Liver (tissue), 9 donors: ENCODE measurements around the gene PEMT. TPM values are rescaled to one million over a fixed set of nuclear protein-coding genes. Genes with fewer than 3 reads are reported as not detected.
A peak's percentile ranks its signal among the peaks of the same experiment; 100 is the strongest.

Experiments used
- DNase-seq: peaks from one replicate; pipeline ENCODE4 v3.0.0-alpha.2; 2017; ENCODE audit warnings: low spot score
- H3K27ac ChIP-seq, 2 donors: one replicate each; pipeline ENCODE4 v1.7.0; 2013; ENCODE audit warnings: inconsistent platforms in 2 of 2, low read length in 2 of 2, control low read depth in 1 of 2, low read depth in 1 of 2, mild to moderate bottlenecking in 1 of 2
- H3K27me3 ChIP-seq, 4 donors: one replicate each; pipeline versions ENCODE4 v1.6.1 to v1.7.0; 2013; ENCODE audit warnings: low read length in 3 of 4, inconsistent platforms in 1 of 4, mild to moderate bottlenecking in 1 of 4, moderate library complexity in 1 of 4; ENCODE audit not compliant: control insufficient read depth in 4 of 4, insufficient read depth in 4 of 4
- H3K36me3 ChIP-seq, 4 donors: one replicate each; pipeline versions ENCODE4 v1.6.1 to v1.7.0; 2013; ENCODE audit warnings: low read length in 3 of 4, mild to moderate bottlenecking in 3 of 4, low read depth in 1 of 4, moderate library complexity in 1 of 4; ENCODE audit not compliant: control insufficient read depth in 4 of 4, insufficient read depth in 3 of 4
- H3K4me1 ChIP-seq, 4 donors: one replicate each; pipeline versions ENCODE4 v1.6.1 to v1.7.0; 2013; ENCODE audit warnings: low read length in 3 of 4, mild to moderate bottlenecking in 3 of 4, moderate library complexity in 1 of 4; ENCODE audit not compliant: control insufficient read depth in 4 of 4, insufficient read depth in 4 of 4
- H3K4me3 ChIP-seq, 3 donors: one replicate each; pipeline versions ENCODE4 v1.6.1 to v1.7.0; 2013; ENCODE audit warnings: low read length in 3 of 3, control low read depth in 1 of 3, low read depth in 1 of 3, mild to moderate bottlenecking in 1 of 3
- H3K9ac ChIP-seq, 2 donors: one replicate each; pipeline ENCODE4 v1.7.0; 2013; ENCODE audit warnings: low read length in 2 of 2, mild to moderate bottlenecking in 2 of 2, moderate library complexity in 2 of 2, control low read depth in 1 of 2, low read depth in 1 of 2
- H3K9me3 ChIP-seq, 4 donors: one replicate each; pipeline versions ENCODE4 v1.6.1 to v1.7.0; 2013; ENCODE audit warnings: low read length in 3 of 4; ENCODE audit not compliant: control insufficient read depth in 4 of 4
- ATF3 ChIP-seq: IDR thresholded peaks from 2 replicates; pipeline ENCODE4 v1.6.1; 2016; ENCODE audit warnings: antibody characterized with exemption
- CTCF ChIP-seq: fragments of 150-350 bp; IDR thresholded peaks from 2 replicates; pipeline ENCODE4 v1.5.1; 2017; ENCODE audit warnings: improper control_type of control experiment, low read depth, low read length; ENCODE audit not compliant: missing input control
- FOXA1 ChIP-seq: IDR thresholded peaks from 2 replicates; pipeline ENCODE4 v1.6.1; 2016; ENCODE audit warnings: antibody characterized with exemption
- FOXA2 ChIP-seq: IDR thresholded peaks from 2 replicates; pipeline ENCODE4 v1.6.1; 2016; ENCODE audit warnings: antibody characterized with exemption
- HNF4A ChIP-seq, 2 donors: conservative IDR thresholded peaks; 2 replicates each; pipeline ENCODE4 v1.6.1; 2016; ENCODE audit warnings: antibody characterized with exemption in 2 of 2, mild to moderate bottlenecking in 2 of 2
- HNF4G ChIP-seq: IDR thresholded peaks from 2 replicates; pipeline ENCODE4 v1.6.1; 2016; ENCODE audit warnings: antibody characterized with exemption
- JUND ChIP-seq, 2 donors: IDR thresholded peaks; 2 replicates each; pipeline ENCODE4 v1.6.1; 2016; ENCODE audit warnings: antibody characterized with exemption in 2 of 2
- MAX ChIP-seq: IDR thresholded peaks from 2 replicates; pipeline ENCODE4 v1.6.1; 2016; ENCODE audit warnings: antibody characterized with exemption
- RXRA ChIP-seq, 2 donors: IDR thresholded peaks; 2 replicates each; pipeline ENCODE4 v1.6.1; 2017 to 2018; ENCODE audit warnings: antibody characterized with exemption in 2 of 2, mild to moderate bottlenecking in 1 of 2
- SP1 ChIP-seq: IDR thresholded peaks from 2 replicates; pipeline ENCODE4 v1.6.1; 2018; ENCODE audit warnings: antibody characterized with exemption, mild to moderate bottlenecking
- TAF1 ChIP-seq: conservative IDR thresholded peaks from 2 replicates; pipeline ENCODE4 v1.6.1; 2016; ENCODE audit warnings: antibody characterized with exemption, mild to moderate bottlenecking
- YY1 ChIP-seq: IDR thresholded peaks from 2 replicates; pipeline ENCODE4 v1.6.1; 2016; ENCODE audit warnings: antibody characterized with exemption, mild to moderate bottlenecking
- ZBTB33 ChIP-seq: IDR thresholded peaks from 2 replicates; pipeline ENCODE4 v1.6.1; 2016; ENCODE audit warnings: antibody characterized with exemption
- WGBS: extraction: QIAGEN DNeasy Blood & Tissue Kit; methylation state at CpG from one replicate; pipeline ENCODE4 v1.1.7; 2013; 5-methylcytosine and 5-hydroxymethylcytosine counted together
- polyA plus RNA-seq, 2 donors: library from polyadenylated mRNA; stranded (reverse) in 1 of 2; unstranded in 1 of 2; fragments of 200-250 nt in 1 of 2; fragments of >200 nt in 1 of 2; fragmentation: Nextera tagmentation in 1 of 2; extraction: Ambion mirVana in 1 of 2; gene quantifications; one replicate each; pipeline versions ENCODE4 v1.2.1 to v1.2.3, GENCODE V29; 2013 to 2015
- total RNA-seq, 2 donors: library from RNA; depleted of rRNA; stranded (reverse); fragments of >200 nt; gene quantifications; one replicate each; pipeline ENCODE4 v1.2.3, GENCODE V29; 2014
- donor health status: healthy.
- donor health status: healthy.
- donor health status: healthy.
- donor health status: healthy.
- donor health status: healthy.

The PEMT gene
- total and polyA plus RNA-seq, 4 donors, result 64.6 to 211 (median 184) TPM

- peaks cover 0 to 3% (median 0%) of the 10 kb centered on the region in 4 donors for H3K36me3 ChIP-seq
- DNase-seq, result no peak
- H3K4me3 ChIP-seq, result no peak overlapping the region
- TF ChIP-seq SP1, result no peak
- no peak for TF ChIP-seq FOXA1
- no peak for TF ChIP-seq CTCF
- no peak for TF ChIP-seq HNF4G
- no peak for TF ChIP-seq YY1
- TF ChIP-seq TAF1, result no peak
- TF ChIP-seq ATF3, result no peak
- TF ChIP-seq JUND (IDR thresholded peaks at IDR 0.05), result no peak
- no peak for TF ChIP-seq RXRA (IDR thresholded peaks at IDR 0.05)
- no peak for TF ChIP-seq ZBTB33
- no peak overlapping the region for H3K9ac ChIP-seq
- WGBS, result 92% methylated on average over 16 of the region's 16 CpGs
- H3K27me3 ChIP-seq, result no peaks in the 10 kb centered on the region
- H3K9me3 ChIP-seq, result no peaks in the 10 kb centered on the region
- peak overlapping the region; percentile 3 to 32 for H3K27ac ChIP-seq
- peaks cover 8 to 55% (median 38%) of the 10 kb centered on the region in 4 donors for H3K4me1 ChIP-seq
Observed at GRCh38 chr17:17546399-17547185, 44.9 kb downstream of the PEMT start.

- peaks cover 8 to 56% (median 35%) of the 10 kb centered on the region in 4 donors for H3K4me1 ChIP-seq
- no peaks in the 10 kb centered on the region for H3K27me3 ChIP-seq
- no peak for TF ChIP-seq HNF4A (conservative IDR thresholded peaks at IDR 0.05)
- TF ChIP-seq SP1, result no peak
- TF ChIP-seq CTCF, result no peak
- TF ChIP-seq MAX, result no peak
- no peak for TF ChIP-seq JUND (IDR thresholded peaks at IDR 0.05)
- no peak for TF ChIP-seq FOXA2
- no peak overlapping the region for H3K9ac ChIP-seq
- no peak overlapping the region for H3K27ac ChIP-seq
- no peak for DNase-seq
- WGBS, result 97% methylated on average over 7 of the region's 7 CpGs
- no peaks in the 10 kb centered on the region for H3K9me3 ChIP-seq
- no peak overlapping the region for H3K4me3 ChIP-seq
- H3K36me3 ChIP-seq, result peaks cover 0 to 3% (median 0%) of the 10 kb centered on the region in 4 donors
Observed at GRCh38 chr17:17545984-17546383, 45.5 kb downstream of the PEMT start.
